ENCODE results near the gene OXER1.

GRCh38 chr2:42788882-42789281 lies 24.9 kb upstream of the OXER1 start:
- TF ChIP-seq CTCF (IDR thresholded peaks at IDR 0.05) (no peak), POLR2A (IDR thresholded peaks at IDR 0.05; ENCODE audit: low read length) (no peak), RCOR1 (IDR thresholded peaks at IDR 0.05; ENCODE audit: low read depth, low read length) (no peak), RFX5 (IDR thresholded peaks at IDR 0.05) (no peak), ZSCAN20 (CRISPR knock-in tag; IDR thresholded peaks at IDR 0.05) (no peak), EP300 (IDR thresholded peaks at IDR 0.05) (no peak), HMGXB4 (CRISPR knock-in tag; IDR thresholded peaks at IDR 0.05; ENCODE audit: borderline replicate concordance) (no peak), JUN (IDR thresholded peaks at IDR 0.05) (no peak), BCL3 (IDR thresholded peaks at IDR 0.05) (no peak)
